Raji (cell line): ENCODE data around the gene THRB.

Source experiments
- POLR2A ChIP-seq: IDR thresholded peaks from 2 replicates; pipeline ENCODE4 v1.6.1; 2011; ENCODE audit warnings: low read depth, low read length, control low read depth; ENCODE audit not compliant: insufficient read depth

THRB gene

DNA sequence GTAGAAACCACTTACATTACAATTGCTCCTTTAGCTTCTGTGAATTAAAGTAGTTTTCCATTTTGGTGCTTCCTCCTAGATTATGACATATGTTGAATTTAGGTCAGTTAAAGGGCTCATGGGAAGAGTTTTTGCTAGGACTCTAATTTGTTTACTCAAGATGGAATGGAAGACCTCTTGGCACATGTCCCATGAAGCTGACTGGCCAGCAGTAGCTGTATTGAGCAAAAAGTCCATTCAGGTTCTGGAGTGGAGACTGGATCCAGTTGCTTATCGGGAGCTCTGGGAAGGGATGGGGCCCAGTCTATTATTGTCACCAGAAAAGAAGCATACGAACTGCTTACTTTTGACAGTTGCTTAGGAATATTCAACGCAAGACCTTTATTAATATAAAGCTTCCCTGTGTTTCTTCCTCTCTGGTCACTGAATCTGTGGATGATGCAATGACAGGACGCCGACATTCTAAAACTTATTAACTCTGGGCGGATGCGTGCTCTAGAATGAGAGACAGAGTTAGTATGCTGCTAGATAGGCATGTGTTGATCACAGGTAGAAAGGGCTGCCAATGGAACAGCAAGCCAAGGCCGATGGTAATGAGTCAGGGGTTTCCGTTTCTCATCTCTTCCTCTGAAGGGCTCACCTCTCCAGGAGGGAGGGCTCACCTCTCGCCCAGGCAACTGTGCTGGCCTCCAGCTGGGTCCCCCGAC lies 393.8 kb downstream of the THRB start:
- no peak for TF ChIP-seq POLR2A

DNA sequence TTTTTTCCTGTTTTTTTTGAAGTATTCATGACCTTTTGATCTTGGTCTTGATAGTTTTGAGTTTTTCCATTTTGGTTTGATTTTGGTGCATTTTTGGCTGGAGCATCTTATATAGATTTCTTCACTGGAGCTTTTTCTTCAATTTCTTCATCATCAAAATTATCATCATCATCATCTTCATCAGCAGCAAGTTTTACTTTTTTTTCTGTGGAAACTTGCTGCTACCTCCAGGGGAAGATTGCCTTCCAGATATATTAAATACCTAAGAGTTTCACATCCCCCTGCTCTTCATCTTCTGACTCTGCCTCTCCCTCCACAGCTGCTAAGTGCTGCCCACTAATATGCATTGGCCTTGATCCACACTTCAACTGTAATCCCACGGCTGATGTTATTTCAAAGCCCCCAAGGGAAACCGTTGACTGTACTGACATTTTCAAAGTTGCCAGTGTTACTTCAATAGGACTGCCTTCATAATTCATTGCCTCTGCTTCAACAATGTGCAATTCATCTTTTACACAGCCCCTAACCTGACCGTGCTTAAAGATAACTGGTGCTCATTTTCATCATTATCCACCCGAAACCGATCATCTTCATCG lies 397.9 kb downstream of the THRB start:
- TF ChIP-seq POLR2A, result no peak

DNA sequence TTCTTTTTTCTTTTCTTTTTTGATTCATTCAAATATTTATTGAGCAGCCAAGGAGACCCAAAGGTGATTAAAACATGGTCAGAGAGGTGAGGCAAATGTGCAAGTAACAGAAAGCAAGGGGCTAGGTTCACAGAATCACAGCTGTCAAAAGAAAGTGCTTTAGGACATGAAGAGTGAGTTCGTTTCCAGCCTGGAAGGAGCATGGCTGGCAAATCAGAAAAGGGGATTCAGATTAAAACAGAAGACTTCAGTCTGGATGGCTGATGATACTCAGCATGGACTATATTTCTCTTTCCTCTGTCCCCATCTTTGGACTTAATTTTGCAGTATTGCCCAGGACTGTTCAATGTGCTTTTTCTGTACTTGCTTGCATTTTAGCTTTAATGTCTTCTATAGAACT lies 398.4 kb downstream of the THRB start:
- no peak for TF ChIP-seq POLR2A

DNA sequence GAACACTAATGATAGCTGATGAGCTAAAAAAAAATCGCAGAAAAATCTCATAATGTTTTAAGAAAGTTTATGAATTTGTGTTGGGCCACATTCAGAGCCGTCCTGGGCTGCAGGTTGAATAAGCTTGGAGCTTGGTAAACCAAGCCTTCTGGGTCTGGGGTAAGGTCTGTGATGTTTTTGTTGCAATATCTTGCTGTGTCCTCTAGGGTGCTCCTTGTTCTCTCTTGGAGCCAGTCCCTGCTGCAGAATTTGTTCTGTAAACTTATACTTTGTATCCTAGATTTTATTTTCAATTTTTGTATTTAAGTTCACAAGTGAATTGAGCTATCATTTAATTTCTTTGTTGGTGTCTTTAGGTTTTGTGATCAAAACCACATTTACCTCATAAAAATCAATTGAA lies 405.9 kb downstream of the THRB start:
- TF ChIP-seq POLR2A, result no peak

DNA sequence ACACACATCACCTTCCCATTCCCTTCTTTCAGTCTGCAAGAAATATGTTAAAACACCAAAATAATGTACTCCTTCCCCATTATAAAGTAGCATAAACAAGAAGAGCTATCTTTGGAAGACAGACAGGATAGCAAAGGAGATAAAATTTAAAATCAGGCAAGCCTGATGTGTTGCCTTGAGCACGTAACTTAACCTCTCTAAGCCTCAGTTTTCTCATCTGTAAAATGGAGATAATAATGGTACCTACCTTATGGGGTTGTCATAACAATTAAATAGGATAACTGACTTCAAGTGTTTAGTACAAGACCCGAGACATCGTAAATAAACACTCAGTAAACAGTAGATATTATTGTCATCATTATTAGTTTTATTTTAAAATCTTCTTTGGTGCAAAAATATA lies 407.2 kb downstream of the THRB start:
- TF ChIP-seq POLR2A, result no peak

DNA sequence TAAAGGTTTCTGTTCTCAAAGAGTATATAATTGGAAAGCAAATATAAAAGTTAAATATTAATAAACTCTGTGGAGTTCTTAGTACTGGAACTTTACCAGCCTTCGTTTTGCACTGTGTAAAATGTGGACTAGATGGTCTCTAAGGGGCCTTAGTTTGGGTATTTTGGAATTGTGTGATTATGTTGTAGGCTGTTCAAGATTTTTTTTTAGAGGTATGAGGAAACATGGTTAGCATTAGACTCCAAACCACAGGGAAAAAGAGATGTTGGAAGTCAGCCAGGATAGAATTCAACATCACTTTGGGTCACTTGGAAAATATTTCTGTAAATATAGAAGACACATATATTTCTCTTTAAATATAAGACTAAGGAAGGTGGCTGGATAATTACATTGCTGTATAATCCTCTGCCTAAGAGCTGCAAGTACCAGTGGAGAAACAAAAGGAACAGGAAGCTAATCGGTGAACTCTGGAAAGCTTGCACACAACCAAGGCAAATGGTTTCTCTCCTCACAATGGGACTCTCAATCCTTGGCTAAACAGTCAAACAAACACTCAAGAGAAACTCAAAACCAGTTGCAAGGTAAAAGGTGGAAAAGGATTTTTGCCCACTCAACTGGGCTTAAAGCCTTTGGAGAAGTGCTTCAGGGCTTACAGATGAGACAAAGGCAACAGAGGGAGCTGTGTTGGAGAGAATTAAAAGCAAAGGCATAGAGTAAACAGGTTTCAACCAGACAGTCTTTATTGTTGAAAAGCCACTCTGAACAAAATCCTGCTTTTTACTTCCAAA lies 407.8 kb downstream of the THRB start:
- no peak for TF ChIP-seq POLR2A

DNA sequence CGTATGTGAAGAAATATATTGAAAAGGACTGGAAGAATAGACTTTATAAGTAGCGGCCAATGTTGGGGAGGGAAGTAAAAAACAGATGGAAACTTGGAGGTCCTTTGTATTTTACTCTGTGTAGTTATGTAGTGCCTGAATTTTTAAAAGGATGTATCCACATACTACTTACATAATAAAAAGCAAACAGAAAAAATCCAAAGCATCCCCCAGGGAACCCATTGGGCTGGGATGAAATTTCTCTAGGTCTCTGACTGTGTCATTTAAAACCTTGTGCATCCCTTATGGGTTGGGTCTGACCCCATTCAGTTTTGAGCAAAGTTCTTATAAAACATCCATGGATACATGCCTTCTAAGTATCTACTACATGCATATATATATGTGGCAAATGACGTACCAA lies 408.4 kb downstream of the THRB start:
- no peak for TF ChIP-seq POLR2A

DNA sequence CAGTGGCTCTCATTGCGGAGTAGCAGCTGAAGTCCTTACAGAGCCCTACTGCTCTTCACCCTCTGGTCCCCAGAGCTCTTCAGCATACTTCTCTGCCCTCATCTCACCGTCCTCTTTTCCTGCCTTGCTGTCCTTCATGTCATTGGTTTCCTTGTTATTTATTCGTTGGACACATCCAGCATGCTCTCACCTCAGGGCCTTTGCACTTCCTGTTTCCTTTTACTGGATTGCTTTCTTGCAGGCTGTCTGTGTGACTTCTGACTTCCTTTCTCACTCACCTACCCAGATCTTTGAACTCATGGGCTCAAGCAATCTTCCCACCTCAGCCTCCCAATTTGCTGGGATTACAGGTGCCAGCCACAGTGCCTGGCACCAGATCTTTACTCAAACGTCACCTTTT lies 422.5 kb downstream of the THRB start:
- TF ChIP-seq POLR2A, result no peak

DNA sequence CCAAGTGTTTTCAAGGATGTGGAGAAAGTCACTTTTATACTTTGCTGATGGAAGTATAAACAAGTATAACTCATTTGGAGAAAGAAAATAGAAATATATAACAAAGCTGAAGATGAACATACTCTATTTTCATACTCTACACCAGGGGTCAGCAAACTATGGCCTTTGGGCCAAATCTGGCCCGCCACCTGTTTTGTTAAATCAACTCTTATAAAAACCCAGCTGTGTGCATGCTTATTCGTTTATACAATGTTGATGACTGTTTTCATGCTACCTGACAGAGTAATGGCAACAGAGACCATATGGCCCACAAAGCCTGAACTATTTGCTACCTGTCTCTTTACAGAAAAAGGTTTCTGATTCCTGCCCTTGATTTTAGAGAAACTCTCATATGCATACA lies 425.6 kb downstream of the THRB start:
- TF ChIP-seq POLR2A, result no peak

DNA sequence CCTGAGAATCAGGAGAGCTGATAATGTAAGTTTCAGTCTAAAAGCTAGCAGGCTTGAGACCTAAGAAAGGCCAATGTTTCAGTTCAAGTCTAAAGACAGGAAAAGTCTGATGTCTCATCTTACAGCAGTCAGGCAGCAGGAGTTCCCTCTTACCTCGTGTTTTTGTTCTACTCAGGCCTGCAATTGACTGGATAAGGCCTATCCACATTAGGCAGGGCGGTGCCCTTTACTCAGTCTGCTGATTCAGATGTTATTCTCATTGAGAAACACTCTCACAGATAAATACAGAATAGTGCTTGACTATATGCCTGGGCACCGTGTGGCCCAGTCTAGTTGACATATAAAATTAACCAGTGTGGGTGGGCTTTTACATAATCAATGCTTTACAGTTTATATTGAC lies 427.2 kb downstream of the THRB start:
- no peak for TF ChIP-seq POLR2A
